HepG2 (cell line): ENCODE data around the gene PAXX. TPM values are rescaled to one million over a fixed set of nuclear protein-coding genes. Genes with fewer than 3 reads are reported as not detected.
A peak's percentile ranks its signal among the peaks of the same experiment; 100 is the strongest.

Experiments
- ARHGAP35 ChIP-seq: sonication (generic); formaldehyde crosslinking; IDR thresholded peaks from 2 replicates; pipeline ENCODE4 v1.9.0; 2022; ENCODE audit warnings: mild to moderate bottlenecking, inconsistent platforms, moderate library complexity, missing genetic modification reagents, borderline replicate concordance
- BHLHE40 ChIP-seq: IDR thresholded peaks from 2 replicates; pipeline ENCODE4 v1.6.1; 2011; ENCODE audit warnings: low read length, improper control_type of control experiment
- HOXA9 ChIP-seq: sonication (generic); formaldehyde crosslinking; IDR thresholded peaks from 2 replicates; pipeline ENCODE4 v1.8.1; 2022; ENCODE audit warnings: missing genetic modification reagents, mild to moderate bottlenecking, moderate library complexity, borderline replicate concordance
- JDP2 ChIP-seq: sonication (generic); formaldehyde crosslinking; IDR thresholded peaks from 2 replicates; pipeline ENCODE4 v1.8.1; 2022; ENCODE audit warnings: missing genetic modification reagents, borderline replicate concordance
- NCOR1 ChIP-seq: fragments of 200-600 bp; sonication (generic); IDR thresholded peaks from 2 replicates; pipeline ENCODE4 v1.7.0; 2017; ENCODE audit warnings: antibody characterized with exemption, low read length, borderline replicate concordance
- NFIC ChIP-seq: IDR thresholded peaks from 2 replicates; pipeline ENCODE4 v1.6.1; 2012; ENCODE audit warnings: mild to moderate bottlenecking, low read length, inconsistent platforms
- NR2C2 ChIP-seq: sonication (generic); formaldehyde crosslinking; IDR thresholded peaks from 2 replicates; pipeline ENCODE4 v1.4.0; 2020; ENCODE audit warnings: missing genetic modification reagents, mild to moderate bottlenecking, moderate library complexity, borderline replicate concordance
- RELA ChIP-seq: sonication (generic); formaldehyde crosslinking; IDR thresholded peaks from 2 replicates; pipeline ENCODE4 v1.4.0; 2020; ENCODE audit warnings: missing genetic modification reagents
- SRF ChIP-seq: IDR thresholded peaks from 2 replicates; pipeline ENCODE4 v1.6.1; 2011; ENCODE audit warnings: mild to moderate bottlenecking, low read depth, low read length, moderate library complexity
- TAF1 ChIP-seq: sonication (generic); formaldehyde crosslinking; IDR thresholded peaks from 2 replicates; pipeline ENCODE4 v1.4.0; 2020; ENCODE audit warnings: missing genetic modification reagents
- UBTF ChIP-seq: sonication (generic); formaldehyde crosslinking; IDR thresholded peaks from 2 replicates; pipeline ENCODE4 v1.4.0; 2020; ENCODE audit warnings: mild to moderate bottlenecking, missing genetic modification reagents
- XBP1 ChIP-seq: sonication (generic); formaldehyde crosslinking; IDR thresholded peaks from 2 replicates; pipeline ENCODE4 v1.5.0; 2020; ENCODE audit warnings: missing genetic modification reagents
- ZNF326 ChIP-seq: sonication (generic); formaldehyde crosslinking; IDR thresholded peaks from 2 replicates; pipeline ENCODE4 v1.4.0; 2020; ENCODE audit warnings: missing genetic modification reagents, borderline replicate concordance
- ZNF597 ChIP-seq: sonication (generic); formaldehyde crosslinking; IDR thresholded peaks from 2 replicates; pipeline ENCODE4 v1.5.0; 2020; ENCODE audit warnings: missing genetic modification reagents
- ZNF672 ChIP-seq: sonication (generic); formaldehyde crosslinking; IDR thresholded peaks from 2 replicates; pipeline ENCODE4 v1.8.1; 2022; ENCODE audit warnings: missing genetic modification reagents
- ZNF7 ChIP-seq: IDR thresholded peaks from 2 replicates; pipeline ENCODE4 v1.6.1; 2016; ENCODE audit warnings: missing biosample characterization, missing genetic modification reagents
- polyA plus RNA-seq, 8 experiments: library from polyadenylated mRNA; depleted of rRNA in 3 of 8; stranded (reverse) in 7 of 8; unstranded in 1 of 8; fragments of >200 nt; fragmentation: Illumina TruSeq in 4 of 8; extraction: Trizol in 4 of 8; gene quantifications; 2 replicates each; pipeline versions ENCODE4 v1.2.1 to v1.2.3, GENCODE V29; 2011 to 2016; ENCODE audit warnings: low read depth in 4 of 8, missing spikeins in 1 of 8, mixed read lengths in 1 of 8; ENCODE audit not compliant: insufficient read depth in 1 of 8
- total RNA-seq, 5 experiments: library from RNA; depleted of rRNA; stranded (reverse); fragments of >200 nt; fragmentation: Illumina TruSeq; extraction: Trizol; gene quantifications; 2 replicates each; pipeline ENCODE4 v1.2.3, GENCODE V29; 2016; ENCODE audit warnings: low read depth in 1 of 5
- TF ChIP-seq, protein P1 (sequence below): sonication (generic); formaldehyde crosslinking; IDR thresholded peaks from 2 replicates; pipeline ENCODE4 v1.4.0; 2020; ENCODE audit warnings: mild to moderate bottlenecking, missing genetic modification reagents, borderline replicate concordance
- TF ChIP-seq, protein P2 (sequence below): sonication (generic); formaldehyde crosslinking; IDR thresholded peaks from 2 replicates; pipeline ENCODE4 v1.8.0; 2022; ENCODE audit warnings: missing genetic modification reagents, low read depth, mild to moderate bottlenecking, borderline replicate concordance
- TF ChIP-seq, protein P3 (sequence below): sonication (generic); formaldehyde crosslinking; IDR thresholded peaks from 2 replicates; pipeline ENCODE4 v1.5.1; 2020; ENCODE audit warnings: mild to moderate bottlenecking, missing genetic modification reagents, moderate library complexity
- TF ChIP-seq, protein P4 (sequence below): sonication (generic); formaldehyde crosslinking; IDR thresholded peaks from 2 replicates; pipeline ENCODE4 v1.9.0; 2021; ENCODE audit warnings: missing genetic modification reagents, mild to moderate bottlenecking, borderline replicate concordance

PAXX gene
- total and polyA plus RNA-seq, 2 of the 13 experiments (the other 11 are each of a cell fraction or from before 2014, with no cell fraction given), result 14.0 to 31.9 TPM

- no peak for TF ChIP-seq NFIC
- TF ChIP-seq, protein P1, sequence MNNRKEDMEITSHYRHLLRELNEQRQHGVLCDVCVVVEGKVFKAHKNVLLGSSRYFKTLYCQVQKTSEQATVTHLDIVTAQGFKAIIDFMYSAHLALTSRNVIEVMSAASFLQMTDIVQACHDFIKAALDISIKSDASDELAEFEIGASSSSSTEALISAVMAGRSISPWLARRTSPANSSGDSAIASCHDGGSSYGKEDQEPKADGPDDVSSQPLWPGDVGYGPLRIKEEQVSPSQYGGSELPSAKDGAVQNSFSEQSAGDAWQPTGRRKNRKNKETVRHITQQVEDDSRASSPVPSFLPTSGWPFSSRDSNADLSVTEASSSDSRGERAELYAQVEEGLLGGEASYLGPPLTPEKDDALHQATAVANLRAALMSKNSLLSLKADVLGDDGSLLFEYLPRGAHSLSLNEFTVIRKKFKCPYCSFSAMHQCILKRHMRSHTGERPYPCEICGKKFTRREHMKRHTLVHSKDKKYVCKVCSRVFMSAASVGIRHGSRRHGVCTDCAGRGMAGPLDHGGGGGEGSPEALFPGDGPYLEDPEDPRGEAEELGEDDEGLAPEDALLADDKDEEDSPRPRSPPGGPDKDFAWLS (CRISPR knock-in tag), result no peak
- TF ChIP-seq SRF, result no peak
- no peak for TF ChIP-seq NR2C2 (CRISPR knock-in tag)
- no peak for TF ChIP-seq TAF1
- TF ChIP-seq, protein P2, sequence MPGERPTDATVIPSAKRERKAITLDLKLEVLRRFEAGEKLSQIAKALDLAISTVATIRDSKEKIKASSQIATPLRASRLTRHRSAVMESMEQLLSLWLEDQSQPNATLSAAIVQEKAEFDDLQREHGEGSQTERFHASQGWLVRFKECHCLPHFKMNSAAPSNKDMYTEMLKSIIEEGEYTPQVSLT, result no peak
- TF ChIP-seq, protein P3, sequence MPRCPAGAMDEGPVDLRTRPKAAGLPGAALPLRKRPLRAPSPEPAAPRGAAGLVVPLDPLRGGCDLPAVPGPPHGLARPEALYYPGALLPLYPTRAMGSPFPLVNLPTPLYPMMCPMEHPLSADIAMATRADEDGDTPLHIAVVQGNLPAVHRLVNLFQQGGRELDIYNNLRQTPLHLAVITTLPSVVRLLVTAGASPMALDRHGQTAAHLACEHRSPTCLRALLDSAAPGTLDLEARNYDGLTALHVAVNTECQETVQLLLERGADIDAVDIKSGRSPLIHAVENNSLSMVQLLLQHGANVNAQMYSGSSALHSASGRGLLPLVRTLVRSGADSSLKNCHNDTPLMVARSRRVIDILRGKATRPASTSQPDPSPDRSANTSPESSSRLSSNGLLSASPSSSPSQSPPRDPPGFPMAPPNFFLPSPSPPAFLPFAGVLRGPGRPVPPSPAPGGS (CRISPR knock-in tag), result 0 out of 2 replicates have a peak, but pooled peaks have one; percentile 74
- no peak for TF ChIP-seq ZNF597 (CRISPR knock-in tag)
- TF ChIP-seq RELA (CRISPR knock-in tag), result no peak
- TF ChIP-seq XBP1 (CRISPR knock-in tag), result no peak
- TF ChIP-seq ARHGAP35 (CRISPR knock-in tag), result no peak
- TF ChIP-seq BHLHE40, result no peak
- no peak for TF ChIP-seq HOXA9 (CRISPR knock-in tag)
- TF ChIP-seq NCOR1, result no peak
- no peak for TF ChIP-seq ZNF672
- no peak for TF ChIP-seq ZNF326 (CRISPR knock-in tag)
- peak; percentile 37; the same call in 1 of the 2 replicates for TF ChIP-seq UBTF (CRISPR knock-in tag)
- no peak for TF ChIP-seq JDP2 (CRISPR knock-in tag)
- TF ChIP-seq, protein P4, sequence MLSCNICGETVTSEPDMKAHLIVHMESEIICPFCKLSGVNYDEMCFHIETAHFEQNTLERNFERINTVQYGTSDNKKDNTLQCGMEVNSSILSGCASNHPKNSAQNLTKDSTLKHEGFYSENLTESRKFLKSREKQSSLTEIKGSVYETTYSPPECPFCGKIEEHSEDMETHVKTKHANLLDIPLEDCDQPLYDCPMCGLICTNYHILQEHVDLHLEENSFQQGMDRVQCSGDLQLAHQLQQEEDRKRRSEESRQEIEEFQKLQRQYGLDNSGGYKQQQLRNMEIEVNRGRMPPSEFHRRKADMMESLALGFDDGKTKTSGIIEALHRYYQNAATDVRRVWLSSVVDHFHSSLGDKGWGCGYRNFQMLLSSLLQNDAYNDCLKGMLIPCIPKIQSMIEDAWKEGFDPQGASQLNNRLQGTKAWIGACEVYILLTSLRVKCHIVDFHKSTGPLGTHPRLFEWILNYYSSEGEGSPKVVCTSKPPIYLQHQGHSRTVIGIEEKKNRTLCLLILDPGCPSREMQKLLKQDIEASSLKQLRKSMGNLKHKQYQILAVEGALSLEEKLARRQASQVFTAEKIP (CRISPR knock-in tag), result no peak
- no peak for TF ChIP-seq ZNF7 (CRISPR knock-in tag)
These were observed 23.7 kb upstream of the PAXX start (continued) for GRCh38 chr9:136968333-136969127.
